ENCODE results near the gene ZNF723.
A peak's percentile ranks its signal among the peaks of the same experiment; 100 is the strongest.
"Not testable (repeated sequence)": the region's sequence is repeated elsewhere in the genome, so short reads cannot be mapped to it uniquely, and the experiment has no call there.

Gene ZNF723

GRCh38 chr19:22814124-22814523 is 18.0 kb upstream of the ZNF723 start:
- in situ Hi-C loops (cut with MboI; ENCODE audit: low pct_unique_long_range_greater_than_20kb, low sequenced_read_pairs, unreplicated experiment), result no loop called here
- no peak for DNase-seq (ENCODE audit: low spot score)
- TF ChIP-seq, protein P1, sequence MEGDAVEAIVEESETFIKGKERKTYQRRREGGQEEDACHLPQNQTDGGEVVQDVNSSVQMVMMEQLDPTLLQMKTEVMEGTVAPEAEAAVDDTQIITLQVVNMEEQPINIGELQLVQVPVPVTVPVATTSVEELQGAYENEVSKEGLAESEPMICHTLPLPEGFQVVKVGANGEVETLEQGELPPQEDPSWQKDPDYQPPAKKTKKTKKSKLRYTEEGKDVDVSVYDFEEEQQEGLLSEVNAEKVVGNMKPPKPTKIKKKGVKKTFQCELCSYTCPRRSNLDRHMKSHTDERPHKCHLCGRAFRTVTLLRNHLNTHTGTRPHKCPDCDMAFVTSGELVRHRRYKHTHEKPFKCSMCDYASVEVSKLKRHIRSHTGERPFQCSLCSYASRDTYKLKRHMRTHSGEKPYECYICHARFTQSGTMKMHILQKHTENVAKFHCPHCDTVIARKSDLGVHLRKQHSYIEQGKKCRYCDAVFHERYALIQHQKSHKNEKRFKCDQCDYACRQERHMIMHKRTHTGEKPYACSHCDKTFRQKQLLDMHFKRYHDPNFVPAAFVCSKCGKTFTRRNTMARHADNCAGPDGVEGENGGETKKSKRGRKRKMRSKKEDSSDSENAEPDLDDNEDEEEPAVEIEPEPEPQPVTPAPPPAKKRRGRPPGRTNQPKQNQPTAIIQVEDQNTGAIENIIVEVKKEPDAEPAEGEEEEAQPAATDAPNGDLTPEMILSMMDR (IDR thresholded peaks at IDR 0.05; ENCODE audit: extremely low read depth, insufficient read depth, missing control alignments), result no peak

- DNase-seq (ENCODE audit: low spot score), result no peak
- TF ChIP-seq, protein P1 (IDR thresholded peaks at IDR 0.05; ENCODE audit: extremely low read depth, insufficient read depth, missing control alignments), result no peak
- in situ Hi-C loops (cut with MboI; ENCODE audit: low pct_unique_long_range_greater_than_20kb, low sequenced_read_pairs, unreplicated experiment), result no loop called here
Observed at GRCh38 chr19:22831211-22831610, 880 bp upstream of the ZNF723 start.

DNA sequence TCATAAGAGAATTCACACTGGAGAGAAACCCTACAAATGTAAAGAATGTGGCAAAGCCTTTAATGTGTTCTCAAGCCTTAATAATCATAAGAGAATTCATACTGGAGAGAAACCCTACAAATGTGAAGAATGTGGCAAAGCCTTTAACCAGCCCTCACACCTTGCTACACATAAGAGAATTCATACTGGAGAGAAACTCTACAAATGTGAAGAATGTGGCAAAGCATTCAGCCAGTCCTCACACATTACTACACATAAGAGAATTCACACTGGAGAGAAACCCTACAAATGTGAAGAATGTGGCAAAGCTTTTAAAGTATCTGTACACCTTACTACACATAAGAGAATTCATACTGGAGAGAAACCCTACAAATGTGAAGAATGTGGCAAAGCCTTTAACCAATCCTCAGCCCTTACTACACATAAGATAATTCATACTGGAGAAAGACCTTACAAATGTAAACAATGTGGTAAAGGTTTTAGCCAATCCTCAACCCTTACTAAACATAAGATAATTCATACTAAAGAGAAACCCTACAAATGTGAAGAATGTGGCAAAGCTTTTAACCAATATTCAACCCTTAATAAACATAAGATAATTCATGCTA is 25.7 kb downstream of the ZNF723 start:
- in situ Hi-C loops (cut with MboI; ENCODE audit: low pct_unique_long_range_greater_than_20kb, low sequenced_read_pairs, unreplicated experiment), result not testable (repeated sequence)

GRCh38 chr19:22882797-22883196 is 50.7 kb downstream of the ZNF723 start:
- in situ Hi-C loops (cut with MboI; ENCODE audit: low pct_unique_long_range_greater_than_20kb, low sequenced_read_pairs, unreplicated experiment), result no loop called here
- TF ChIP-seq, protein P1 (IDR thresholded peaks at IDR 0.05; ENCODE audit: extremely low read depth, insufficient read depth, missing control alignments), result peak; percentile 45
- no peak for DNase-seq (ENCODE audit: low spot score)

More for the DNA sequence above, 25.7 kb downstream of the ZNF723 start:
- not testable (repeated sequence) for DNase-seq (ENCODE audit: low spot score)

DNA sequence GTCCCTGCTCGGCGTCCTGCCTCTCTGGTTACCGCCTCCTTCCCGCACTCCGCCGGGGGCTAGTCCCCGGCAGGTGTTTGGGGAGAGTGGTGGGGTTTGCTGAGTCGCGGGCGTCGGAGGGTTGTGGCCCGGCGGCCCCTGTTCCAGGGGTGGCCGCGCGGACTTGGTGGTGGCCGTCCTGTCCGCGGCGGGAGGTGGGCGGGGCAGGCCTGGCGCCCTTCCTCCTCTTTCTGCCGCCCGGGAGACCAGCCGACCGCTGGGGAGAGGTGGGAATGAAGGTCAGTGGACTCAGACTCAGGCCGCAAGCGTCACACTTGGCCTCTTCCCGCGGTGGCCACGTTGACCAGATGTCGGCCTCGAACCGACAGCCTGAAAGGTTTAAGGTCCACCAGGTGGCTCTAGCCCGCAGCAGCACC is 61.8 kb downstream of the ZNF723 start:
- TF ChIP-seq, protein P1 (IDR thresholded peaks at IDR 0.05; ENCODE audit: extremely low read depth, insufficient read depth, missing control alignments), result no peak
- DNase-seq (ENCODE audit: low spot score), result no peak
- in situ Hi-C loops (cut with MboI; ENCODE audit: low pct_unique_long_range_greater_than_20kb, low sequenced_read_pairs, unreplicated experiment), result no loop called here

DNA sequence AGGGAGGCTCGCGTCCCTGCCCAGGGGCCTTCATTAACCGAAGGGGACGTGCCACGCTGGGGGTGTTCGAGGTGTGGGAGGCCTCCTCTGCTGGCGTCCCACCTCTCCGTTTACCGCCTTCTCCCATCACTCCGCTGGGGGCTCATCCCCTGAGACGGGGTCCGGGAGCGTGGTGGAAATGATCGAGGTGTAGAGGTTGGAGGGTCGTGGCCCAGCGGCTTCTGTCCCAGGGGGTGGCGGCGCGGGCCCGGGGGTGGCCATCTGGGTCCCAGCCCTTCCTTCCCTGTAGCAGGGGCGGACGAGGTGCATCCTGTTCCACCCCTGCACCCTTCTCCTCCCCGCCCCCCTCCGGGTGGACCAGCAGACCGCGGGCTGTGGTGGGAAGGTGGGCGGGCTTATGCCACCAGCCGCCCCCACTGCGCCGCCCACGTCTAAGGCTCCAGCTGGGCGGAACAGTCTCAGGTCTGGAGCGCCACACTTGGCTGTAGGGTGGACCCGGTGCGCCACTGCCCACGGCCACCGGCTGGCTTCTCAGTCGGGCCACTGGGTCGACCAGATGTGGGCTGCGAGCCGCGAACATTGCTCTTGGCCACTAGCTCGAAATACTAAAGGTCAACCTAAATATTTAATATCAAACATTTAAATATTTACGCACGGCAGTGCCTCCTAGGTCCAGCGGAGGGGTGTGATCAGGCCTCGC is 69.5 kb downstream of the ZNF723 start:
- no peak for DNase-seq (ENCODE audit: low spot score)
- in situ Hi-C loops (cut with MboI; ENCODE audit: low pct_unique_long_range_greater_than_20kb, low sequenced_read_pairs, unreplicated experiment), result no loop called here
- TF ChIP-seq, protein P1 (IDR thresholded peaks at IDR 0.05; ENCODE audit: extremely low read depth, insufficient read depth, missing control alignments), result no peak
